H1 (cell line): ENCODE data around the gene TBX15. TPM values are rescaled to one million over a fixed set of nuclear protein-coding genes. Genes with fewer than 3 reads are reported as not detected.

Source experiments
- CTCF ChIA-PET: fragments of 300-600 bp; sonication (Branson Sonifier 250); formaldehyde crosslinking; loops from one replicate; lab custom pipeline; 2021; ENCODE audit not compliant: partially characterized antibody; lab: Charles Lee
- POLR2A ChIA-PET: fragments of 300-600 bp; sonication (Branson Sonifier 250); formaldehyde crosslinking; loops from one replicate; lab custom pipeline; 2021; ENCODE audit warnings: inconsistent platforms; ENCODE audit not compliant: partially characterized antibody; lab: Charles Lee
- DNase-seq, 2 experiments: peaks; one replicate each; pipeline versions ENCODE4 v3.0.0 to v3.0.0-alpha.2; 2010 to 2022; ENCODE audit warnings: low spot score in 2 of 2, low read depth in 1 of 2, mixed read lengths in 1 of 2
- FAIRE-seq: peaks from 2 replicates; lab custom pipeline; 2011; peaks lifted over from hg19 to GRCh38; lab: Jason Lieb, UNC
- H2AFZ ChIP-seq: 2 replicates; pipeline ENCODE4 v1.8.1; 2012; ENCODE audit warnings: low read length, inconsistent platforms
- H2AK5ac ChIP-seq: 2 replicates; pipeline ENCODE4 v1.6.1; 2013; ENCODE audit warnings: low read depth, low read length
- H2BK120ac ChIP-seq: replicated peaks from 2 replicates; pipeline ENCODE3; 2013; ENCODE audit warnings: low read depth, low read length, inconsistent platforms
- H2BK12ac ChIP-seq: 2 replicates; pipeline ENCODE4 v1.6.1; 2013; ENCODE audit warnings: low read depth, low read length
- H2BK15ac ChIP-seq: 2 replicates; pipeline ENCODE4 v1.6.1; 2013; ENCODE audit warnings: low read length
- H2BK20ac ChIP-seq: 2 replicates; pipeline ENCODE4 v1.6.1; 2013; ENCODE audit warnings: low read length
- H2BK5ac ChIP-seq: 2 replicates; pipeline ENCODE4 v1.6.1; 2013; ENCODE audit warnings: low read depth, low read length
- H3K14ac ChIP-seq: 2 replicates; pipeline ENCODE4 v1.6.1; 2013; ENCODE audit warnings: inconsistent platforms; ENCODE audit not compliant: insufficient read length
- H3K18ac ChIP-seq: 2 replicates; pipeline ENCODE4 v1.6.1; 2013; ENCODE audit warnings: low read length; ENCODE audit errors: extremely low read depth
- H3K23ac ChIP-seq: 2 replicates; pipeline ENCODE4 v1.6.1; 2013; ENCODE audit warnings: inconsistent platforms; ENCODE audit not compliant: insufficient read length
- H3K23me2 ChIP-seq: 2 replicates; pipeline ENCODE4 v1.6.1; 2013; ENCODE audit warnings: low read depth, low read length
- H3K27ac ChIP-seq: 2 replicates; pipeline ENCODE4 v1.6.1; 2011; ENCODE audit warnings: low read depth, low read length, inconsistent platforms
- H3K27me3 ChIP-seq, 4 experiments: replicated peaks in 1 of 4; 1 replicate in 1 of 4; 2 replicates in 3 of 4; pipeline versions ENCODE4 v1.6.1 to v1.8.1; 2011 to 2013; ENCODE audit warnings: low read length in 3 of 4, mild to moderate bottlenecking in 3 of 4, inconsistent platforms in 2 of 4, mixed read lengths in 2 of 4, moderate library complexity in 1 of 4; ENCODE audit not compliant: control insufficient read depth in 3 of 4, insufficient read depth in 3 of 4; ENCODE audit errors: extremely low read depth in 1 of 4
- H3K36me3 ChIP-seq, 4 experiments: 2 replicates each; pipeline versions ENCODE4 v1.6.1 to v1.8.1; 2011 to 2013; ENCODE audit warnings: mild to moderate bottlenecking in 4 of 4, low read length in 3 of 4, moderate library complexity in 2 of 4, control low read depth in 1 of 4, inconsistent platforms in 1 of 4; ENCODE audit not compliant: insufficient read depth in 4 of 4, control insufficient read depth in 2 of 4
- H3K4ac ChIP-seq: replicated peaks from 2 replicates; pipeline ENCODE3; 2013; ENCODE audit warnings: low read length, low read depth, mixed read lengths, inconsistent platforms; ENCODE audit not compliant: insufficient read length
- H3K4me1 ChIP-seq, 4 experiments: replicated peaks in 1 of 4; 1 replicate in 1 of 4; 2 replicates in 3 of 4; pipeline versions ENCODE4 v1.6.1 to v1.8.1; 2011 to 2013; ENCODE audit warnings: low read length in 3 of 4, inconsistent platforms in 2 of 4, mixed read lengths in 1 of 4; ENCODE audit not compliant: insufficient read depth in 4 of 4, control insufficient read depth in 3 of 4
- H3K4me2 ChIP-seq, 2 experiments: 2 replicates each; pipeline versions ENCODE4 v1.6.1 to v1.8.1; 2011 to 2013; ENCODE audit warnings: low read depth in 2 of 2, low read length in 2 of 2, control low read depth in 1 of 2, inconsistent platforms in 1 of 2, mild to moderate bottlenecking in 1 of 2; ENCODE audit not compliant: insufficient read depth in 1 of 2
- H3K4me3 ChIP-seq, 4 experiments: fragments of 200-600, 300-600 bp in 1 of 4; sonication (generic), shearing (Covaris generic), sonication (Bioruptor Twin) in 1 of 4; 2 replicates each; pipeline versions ENCODE4 v1.5.1 to v1.8.1; 2011 to 2016; ENCODE audit warnings: low read length in 4 of 4, low read depth in 3 of 4, control low read depth in 2 of 4, inconsistent platforms in 2 of 4, mild to moderate bottlenecking in 2 of 4, mixed read lengths in 1 of 4, moderate library complexity in 1 of 4; ENCODE audit not compliant: insufficient read depth in 2 of 4; ENCODE audit errors: extremely low read depth in 1 of 4
- H3K56ac ChIP-seq: replicated peaks from 2 replicates; pipeline ENCODE3; 2013; ENCODE audit warnings: low read depth, mild to moderate bottlenecking, mixed read lengths, low read length, inconsistent platforms; ENCODE audit not compliant: insufficient read length
- H3K79me1 ChIP-seq: 2 replicates; pipeline ENCODE4 v1.6.1; 2013; ENCODE audit warnings: low read depth, low read length, control low read depth
- H3K79me2 ChIP-seq, 2 experiments: 2 replicates each; pipeline versions ENCODE4 v1.6.1 to v1.8.1; 2012 to 2013; ENCODE audit warnings: low read length in 2 of 2, mild to moderate bottlenecking in 2 of 2, inconsistent platforms in 1 of 2; ENCODE audit not compliant: insufficient read depth in 2 of 2, control insufficient read depth in 1 of 2
- H3K9ac ChIP-seq, 4 experiments: replicated peaks in 1 of 4; 1 replicate in 1 of 4; 2 replicates in 3 of 4; pipeline versions ENCODE4 v1.6.1 to v1.8.1; 2011 to 2013; ENCODE audit warnings: low read depth in 3 of 4, low read length in 3 of 4, control low read depth in 2 of 4, mild to moderate bottlenecking in 2 of 4, moderate library complexity in 2 of 4, inconsistent platforms in 1 of 4; ENCODE audit errors: extremely low read depth in 1 of 4
- H3K9me3 ChIP-seq, 2 experiments: 2 replicates each; pipeline versions ENCODE4 v1.6.1 to v1.8.1; 2012 to 2013; ENCODE audit warnings: mild to moderate bottlenecking in 2 of 2, moderate library complexity in 2 of 2, control low read depth in 1 of 2, inconsistent platforms in 1 of 2, low read depth in 1 of 2, low read length in 1 of 2, mixed read lengths in 1 of 2; ENCODE audit not compliant: insufficient read depth in 2 of 2
- H4K20me1 ChIP-seq, 2 experiments: replicated peaks in 1 of 2; 2 replicates each; pipeline versions ENCODE3 to v1.8.1; 2011 to 2013; ENCODE audit warnings: inconsistent platforms in 2 of 2, low read length in 2 of 2, mild to moderate bottlenecking in 1 of 2; ENCODE audit not compliant: insufficient read depth in 2 of 2, control insufficient read depth in 1 of 2
- H4K5ac ChIP-seq: 2 replicates; pipeline ENCODE4 v1.6.1; 2013; ENCODE audit warnings: low read length, low read depth, mixed read lengths, inconsistent platforms; ENCODE audit not compliant: insufficient read length
- H4K8ac ChIP-seq: 2 replicates; pipeline ENCODE4 v1.8.0; 2013; ENCODE audit warnings: mild to moderate bottlenecking, moderate library complexity, low read length, inconsistent platforms; ENCODE audit not compliant: insufficient read depth; ENCODE audit errors: extremely low read depth
- H4K91ac ChIP-seq: replicated peaks from 2 replicates; pipeline ENCODE3; 2013; ENCODE audit warnings: low read length, mixed read lengths, inconsistent platforms; ENCODE audit not compliant: insufficient read length
- ATF2 ChIP-seq: IDR thresholded peaks from 2 replicates; pipeline ENCODE4 v1.6.1; 2012; ENCODE audit warnings: low read length, inconsistent platforms
- CBX8 ChIP-seq: fragments of 300-800, 300-1000 bp; sonication (generic); IDR thresholded peaks from 2 replicates; pipeline ENCODE4 v1.7.1; 2016; ENCODE audit warnings: low read depth, low read length, borderline replicate concordance
- CTBP2 ChIP-seq: IDR thresholded peaks from 2 replicates; pipeline ENCODE4 v1.7.0; 2011; ENCODE audit warnings: borderline replicate concordance, mild to moderate bottlenecking, moderate library complexity, mixed read lengths, low read length; ENCODE audit not compliant: insufficient read depth, insufficient read length
- HDAC6 ChIP-seq: IDR thresholded peaks from one replicate; pipeline ENCODE4 v1.7.1; 2012; ENCODE audit warnings: low read depth, mild to moderate bottlenecking, inconsistent platforms, low read length, moderate library complexity
- JUND ChIP-seq: IDR thresholded peaks from 2 replicates; pipeline ENCODE4 v1.6.1; 2011; ENCODE audit warnings: mild to moderate bottlenecking, improper control_type of control experiment, low read length
- NANOG ChIP-seq: IDR thresholded peaks from 2 replicates; pipeline ENCODE4 v1.6.1; 2011; ENCODE audit warnings: low read length, low read depth, mild to moderate bottlenecking, inconsistent platforms; ENCODE audit not compliant: insufficient read depth, poor library complexity, severe bottlenecking
- RAD21 ChIP-seq, 2 experiments: IDR thresholded peaks in 1 of 2; conservative IDR thresholded peaks in 1 of 2; 2 replicates each; pipeline ENCODE4 v1.6.1; 2011; ENCODE audit warnings: low read depth in 2 of 2, low read length in 2 of 2, improper control_type of control experiment in 1 of 2, inconsistent platforms in 1 of 2, mild to moderate bottlenecking in 1 of 2, moderate library complexity in 1 of 2
- SIN3A ChIP-seq, 2 experiments: IDR thresholded peaks in 1 of 2; conservative IDR thresholded peaks in 1 of 2; 2 replicates each; pipeline ENCODE4 v1.6.1; 2011 to 2012; ENCODE audit warnings: low read length in 2 of 2, improper control_type of control experiment in 1 of 2, low read depth in 1 of 2, mild to moderate bottlenecking in 1 of 2
- SIX5 ChIP-seq: IDR thresholded peaks from 2 replicates; pipeline ENCODE4 v1.6.1; 2011; ENCODE audit warnings: mild to moderate bottlenecking, low read depth, low read length
- SRF ChIP-seq: IDR thresholded peaks from 2 replicates; pipeline ENCODE4 v1.6.1; 2011; ENCODE audit warnings: mild to moderate bottlenecking, low read depth, low read length, moderate library complexity
- TEAD4 ChIP-seq: IDR thresholded peaks from 2 replicates; pipeline ENCODE4 v1.6.1; 2012; ENCODE audit warnings: low read depth, low read length, inconsistent platforms, mixed read lengths
- WGBS, 2 experiments: shearing (Covaris generic) in 1 of 2; methylation state at CpG; one replicate each; pipeline versions ENCODE4 v1.1.6 to v1.1.7; 2013 to 2015; ENCODE audit warnings: low lambda C conversion rate in 2 of 2, mixed read lengths in 2 of 2, inconsistent platforms in 1 of 2, low coverage in 1 of 2, missing lambda C conversion rate in 1 of 2; ENCODE audit not compliant: insufficient replicate concordance in 2 of 2, insufficient coverage in 1 of 2, insufficient read length in 1 of 2; ENCODE audit errors: extremely low coverage in 1 of 2, missing lambda C conversion rate in 1 of 2; 5-methylcytosine and 5-hydroxymethylcytosine counted together
- polyA plus RNA-seq, 7 experiments: library from polyadenylated mRNA; depleted of rRNA in 3 of 7; stranded (reverse) in 5 of 7; unstranded in 2 of 7; fragments of >200 nt in 5 of 7; fragments of 200-250 nt in 2 of 7; gene quantifications; 1 replicate in 5 of 7; 2 replicates in 1 of 7; 4 replicates in 1 of 7; pipeline versions ENCODE4 v1.2.1 to v1.2.3, GENCODE V29; 2011 to 2013; ENCODE audit warnings: missing spikeins in 2 of 7, mixed read lengths in 2 of 7
- total RNA-seq: library from RNA; stranded (reverse); fragmentation: NEBNext Ultra II Directional; extraction: Animal tissue kit (Norgen Biotek cat#: 25700); gene quantifications from 2 replicates; pipeline ENCODE4 v1.2.1, GENCODE V29; 2021

Gene TBX15
- total and polyA plus RNA-seq, 2 of the 8 experiments (the other 6 are each of a cell fraction or from before 2014, with no cell fraction given) = 0.14 to 0.24 TPM

GRCh38 chr1:118977600-118977999, 10.5 kb downstream of the TBX15 start:
- H4K91ac ChIP-seq = no peak overlapping the region
- H3K36me3 ChIP-seq = no peaks in the 10 kb centered on the region
- POLR2A ChIA-PET = no interaction called here
- H3K56ac ChIP-seq = no peak overlapping the region
- H3K14ac ChIP-seq = no peak overlapping the region
- peaks cover 0 to 2% (median 0%) of the 10 kb centered on the region in 4 experiments; a peak in 5 of 7 replicates for H3K4me1 ChIP-seq
- WGBS, 2 experiments = 73% methylated on average over 2 of the region's 2 CpGs; no CpG with 5 or more reads in 1 of the 2 experiments
- H2BK20ac ChIP-seq = no peak overlapping the region
- no peak overlapping the region for H4K8ac ChIP-seq
- no peak overlapping the region for H3K4ac ChIP-seq
- H3K27me3 ChIP-seq = peaks cover 47 to 59% (median 52%) of the 10 kb centered on the region in 4 experiments
- no peak overlapping the region for H3K4me3 ChIP-seq
- no peaks in the 10 kb centered on the region for H3K79me1 ChIP-seq
- no peak overlapping the region for H3K4me2 ChIP-seq
- FAIRE-seq = no peak
- H3K23ac ChIP-seq = no peak overlapping the region
- H3K9me3 ChIP-seq = no peaks in the 10 kb centered on the region; a peak in 1 of 4 replicates
- no peak for DNase-seq
- H2BK15ac ChIP-seq = no peak overlapping the region
- no peaks in the 10 kb centered on the region for H3K79me2 ChIP-seq
- peak overlapping the region in 1 of 4 experiments; percentile 34; a peak in 1 of 7 replicates for H3K9ac ChIP-seq
- CTCF ChIA-PET = interaction anchor here (1.9 kb wide), 1 partner anchor 31 kb away, joined by 5 read pairs; no protein-coding TSS in a partner anchor
- no peak overlapping the region for H2BK120ac ChIP-seq
- H3K18ac ChIP-seq = no peak overlapping the region
- no peak overlapping the region for H2BK12ac ChIP-seq
- peaks cover 0 to 2% of the 10 kb centered on the region in 2 experiments for H4K20me1 ChIP-seq
- H4K5ac ChIP-seq = no peak overlapping the region
- H2AK5ac ChIP-seq = no peak overlapping the region
- no peak overlapping the region for H2BK5ac ChIP-seq
- no peak overlapping the region for H2AFZ ChIP-seq
- H3K23me2 ChIP-seq = no peaks in the 10 kb centered on the region; the same call in 1 of the 2 replicates
- H3K27ac ChIP-seq = no peak overlapping the region
- TF ChIP-seq SIX5 (no peak), TEAD4 (no peak), SRF (no peak), HDAC6 (no peak), NANOG (no peak), RAD21 (IDR thresholded peaks at IDR 0.05 in 1 of 2, conservative IDR thresholded peaks at IDR 0.05 in 1 of 2; ENCODE audit: low read depth in 2 of 2, low read length in 2 of 2) (no peak), SIN3A (conservative IDR thresholded peaks at IDR 0.05 in 1 of 2, IDR thresholded peaks at IDR 0.05 in 1 of 2; ENCODE audit: low read depth in 1 of 2, low read length in 2 of 2) (no peak), JUND (no peak), ATF2 (no peak), CTBP2 (no peak), CBX8 (no peak)
